Bronchus fibroblast of lung (primary cell): ENCODE data around the gene ZMYM3. TPM values are rescaled to one million over a fixed set of nuclear protein-coding genes. Genes with fewer than 3 reads are reported as not detected.

Experiments used
- total RNA-seq: library from RNA; depleted of rRNA; stranded (reverse); fragments of >200 nt; gene quantifications from 2 replicates; pipeline ENCODE4 v1.2.3, GENCODE V29; 2015

ZMYM3 gene
- 13.6 and 15.3 TPM in 2 replicates for total RNA-seq

DNA sequence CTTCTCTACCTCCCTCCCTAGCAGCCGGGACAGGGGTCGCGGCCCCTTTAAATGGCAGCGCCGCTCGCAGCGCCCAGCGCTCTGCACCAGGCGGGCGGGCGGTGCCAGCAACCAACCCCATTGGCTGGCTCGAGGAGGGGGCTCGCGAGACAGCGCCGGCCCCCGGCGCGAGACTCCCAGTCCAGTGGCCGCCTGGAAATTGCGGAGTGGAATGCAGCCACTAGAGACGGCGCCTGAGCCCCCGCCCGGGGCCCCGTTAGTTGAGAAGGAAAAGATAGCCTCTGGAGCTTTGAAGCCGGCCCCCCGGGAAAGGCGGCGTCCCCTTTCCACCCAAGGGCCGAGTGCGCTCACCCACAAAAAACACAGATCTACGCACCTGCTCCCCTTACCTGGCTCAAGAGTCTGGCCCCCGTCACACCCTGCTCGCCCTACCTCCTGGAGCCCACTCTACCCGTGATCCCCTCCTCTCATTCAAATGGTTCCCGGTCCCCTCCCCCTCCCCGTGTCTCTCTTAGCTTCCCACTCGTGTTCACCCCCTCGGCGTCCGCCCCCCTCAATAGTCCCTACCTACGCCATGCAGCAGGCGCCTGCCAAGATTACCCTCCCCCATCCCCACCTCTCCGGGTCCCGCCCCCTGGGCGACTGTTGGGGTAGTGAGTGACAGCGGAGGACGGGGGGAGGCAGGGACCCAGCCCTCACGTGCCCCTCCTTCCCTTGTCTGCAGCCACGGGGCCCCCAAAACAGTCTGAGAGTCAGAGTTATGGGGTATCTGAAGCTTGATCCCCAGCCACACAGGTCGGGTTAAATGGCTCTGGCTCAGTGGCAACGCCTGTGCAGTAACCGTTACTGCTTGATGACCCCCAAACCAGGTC lies at the start of gene ZMYM3:
Gene ZMYM3 (minus strand): TSS at position 49 of the 872 bp plus-strand sequence. CDS start 885 bp downstream, outside the sequence.

DNA sequence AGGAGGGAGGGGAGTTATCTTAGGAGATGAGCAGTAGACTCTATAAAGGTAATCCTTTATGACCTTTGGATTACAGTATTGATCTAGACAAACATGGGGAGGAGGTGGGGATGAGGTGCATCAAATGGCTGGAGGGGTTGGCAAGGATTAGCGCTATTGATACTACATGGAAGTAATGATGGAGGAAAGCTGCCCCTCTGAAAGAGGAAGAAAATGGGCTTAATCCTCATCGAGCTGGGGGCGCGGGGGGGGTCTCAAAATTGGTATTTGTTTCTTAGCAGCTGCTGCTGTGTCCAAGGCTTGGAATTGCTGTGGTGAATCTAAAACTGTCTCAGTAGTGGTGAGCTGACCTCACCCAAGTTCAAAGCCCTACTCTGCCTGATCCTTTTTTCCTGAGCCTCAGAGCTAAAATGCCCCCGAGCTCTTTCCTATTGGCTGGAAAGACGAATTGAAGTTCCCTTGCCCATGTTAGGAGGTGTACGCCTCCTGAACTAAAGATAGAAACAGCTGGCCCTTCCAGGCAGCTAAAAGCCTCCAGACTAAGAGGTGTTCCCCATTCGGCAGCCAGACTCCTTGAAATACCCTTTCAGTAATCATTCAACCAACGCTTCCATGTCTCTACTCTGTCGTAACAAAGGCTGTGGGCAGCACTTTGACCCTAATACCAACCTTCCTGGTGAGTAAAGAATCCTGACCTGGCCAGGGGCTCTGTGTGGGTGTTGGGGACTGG lies 47.4 kb upstream of the ZMYM3 start, which contains the start of gene ITGB1BP2:
Gene ITGB1BP2 (plus strand): TSS at position 556 of the 730 bp plus-strand sequence. CDS start 57 bp downstream, at position 613.

DNA sequence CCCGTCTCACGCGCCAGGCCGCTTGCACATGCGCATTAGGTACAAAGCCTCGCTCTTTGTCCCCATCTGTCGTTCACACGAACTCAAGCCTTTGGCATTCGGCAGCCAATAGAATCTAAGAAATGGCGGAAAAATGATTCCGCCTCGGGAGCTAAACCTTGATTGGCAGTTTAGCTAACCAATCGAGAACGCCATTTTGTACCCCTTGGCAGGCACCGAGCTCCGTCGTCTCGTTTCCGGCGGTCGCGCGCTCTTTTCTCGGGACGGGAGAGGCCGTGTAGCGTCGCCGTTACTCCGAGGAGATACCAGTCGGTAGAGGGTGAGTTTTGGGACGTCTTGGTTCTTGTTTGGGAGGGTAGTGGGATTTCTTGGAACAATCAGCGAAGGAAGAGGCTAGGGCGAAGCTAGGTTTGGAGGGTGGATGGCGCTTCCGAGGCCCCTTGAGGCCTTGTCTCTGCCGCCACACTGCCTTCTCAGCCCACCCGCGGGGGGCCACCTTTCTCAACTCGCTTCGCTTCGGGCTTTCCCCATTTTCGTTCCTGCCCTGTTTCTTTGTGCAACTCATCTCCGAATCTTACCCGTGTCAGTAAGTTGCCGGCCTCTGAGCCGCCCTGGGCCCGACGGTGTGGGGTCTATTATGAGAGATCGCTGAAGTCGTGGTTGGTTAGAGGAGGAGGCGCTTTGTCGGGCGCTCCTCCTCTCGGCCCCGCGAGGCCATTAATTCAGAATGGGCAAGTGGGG lies 29.6 kb upstream of the ZMYM3 start, which contains the start of gene NONO:
Gene NONO (plus strand): TSS at position 233 of the 741 bp plus-strand sequence. CDS start 7,003 bp downstream, outside the sequence.

DNA sequence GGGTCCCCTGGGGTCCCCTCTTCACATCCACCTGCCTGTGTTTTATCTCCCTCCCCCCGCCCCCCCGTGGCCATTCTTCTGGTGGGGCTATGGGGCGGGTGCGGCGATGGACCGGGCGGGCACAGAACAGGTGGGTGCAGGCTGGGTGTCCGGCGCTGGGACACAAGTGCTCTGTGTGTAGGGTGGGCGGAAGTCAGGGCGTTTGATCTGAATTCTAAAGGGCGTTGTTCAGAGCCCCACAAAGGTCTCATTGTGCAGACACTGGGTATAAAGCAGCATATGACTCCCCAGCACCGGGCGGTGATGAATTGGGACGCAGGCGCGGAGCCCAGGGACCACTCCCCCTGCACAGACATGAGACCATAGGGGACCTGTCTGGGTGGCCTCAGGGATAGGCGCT lies 31.0 kb downstream of the ZMYM3 start, which contains the start of gene GJB1:
Gene GJB1 (plus strand): TSS at position 296 of the 400 bp plus-strand sequence. CDS start 484 bp downstream, outside the sequence.

Other genes starting within 250 kb of the ZMYM3 start
- gene SNX12, start 185.8 kb downstream of the ZMYM3 start, total RNA-seq, result 38.5 and 39.7 TPM in 2 replicates
- gene FOXO4, start 158.3 kb downstream of the ZMYM3 start, total RNA-seq, result 2.4 and 2.9 TPM in 2 replicates
- not detected in 2 replicates for gene CXorf65, start 147.4 kb downstream of the ZMYM3 start, total RNA-seq
- gene IL2RG, start 142.6 kb downstream of the ZMYM3 start, total RNA-seq, result not detected in 2 replicates
- gene MED12, start 135.5 kb downstream of the ZMYM3 start, total RNA-seq, result 14.4 and 15.8 TPM in 2 replicates
- gene NLGN3, start 109.3 kb downstream of the ZMYM3 start, total RNA-seq, result 1.2 and 1.5 TPM in 2 replicates
- gene GJB1, start 30.9 kb downstream of the ZMYM3 start, total RNA-seq, result not detected in 2 replicates
- 333 and 336 TPM in 2 replicates for gene NONO, start 29.5 kb upstream of the ZMYM3 start, total RNA-seq
- gene ITGB1BP2, start 47.6 kb upstream of the ZMYM3 start, total RNA-seq, result 0.30 and 3.4 TPM in 2 replicates
- gene TAF1, start 112.2 kb upstream of the ZMYM3 start, total RNA-seq, result 9.8 and 11.3 TPM in 2 replicates